IPS DF 6.9 (cell line): ENCODE data around the gene TRDMT1.

Experiments used
- DNase-seq: peaks from one replicate; pipeline ENCODE4 v3.0.0-alpha.2; 2013; ENCODE audit warnings: low read depth, low spot score
- H3K27ac ChIP-seq: one replicate; pipeline ENCODE4 v1.5.1; 2013; ENCODE audit warnings: low read length, control low read depth
- H3K27me3 ChIP-seq: 2 replicates; pipeline ENCODE4 v1.6.1; 2013; ENCODE audit warnings: mild to moderate bottlenecking, low read length; ENCODE audit not compliant: control insufficient read depth, insufficient read depth
- H3K36me3 ChIP-seq: 2 replicates; pipeline ENCODE4 v1.6.1; 2013; ENCODE audit warnings: low read length; ENCODE audit not compliant: control insufficient read depth, insufficient read depth
- H3K4me1 ChIP-seq: 2 replicates; pipeline ENCODE4 v1.6.1; 2013; ENCODE audit warnings: low read length; ENCODE audit not compliant: control insufficient read depth, insufficient read depth
- H3K4me3 ChIP-seq: 2 replicates; pipeline ENCODE4 v1.5.1; 2013; ENCODE audit warnings: mild to moderate bottlenecking, low read length
- H3K9me3 ChIP-seq: 2 replicates; pipeline ENCODE4 v1.6.1; 2013; ENCODE audit warnings: low read length, inconsistent platforms; ENCODE audit not compliant: control insufficient read depth, insufficient read depth
- WGBS: extraction: QIAGEN DNeasy Blood & Tissue Kit; methylation state at CpG from one replicate; pipeline ENCODE4 v1.1.7; 2013; ENCODE audit warnings: mixed read lengths, missing lambda C conversion rate; ENCODE audit not compliant: insufficient read length, insufficient coverage; 5-methylcytosine and 5-hydroxymethylcytosine counted together

Gene TRDMT1

GRCh38 chr10:17141504-17142229 is 59.8 kb downstream of the TRDMT1 start:
- Histone ChIP-seq H3K27me3 (no peaks in the 10 kb centered on the region), H3K27ac (no peak overlapping the region), H3K36me3 (no peaks in the 10 kb centered on the region), H3K4me1 (no peaks in the 10 kb centered on the region), H3K4me3 (no peak overlapping the region), H3K9me3 (no peaks in the 10 kb centered on the region)
- no peak for DNase-seq
- WGBS = no CpG with 5 or more reads among the region's 1 CpG

GRCh38 chr10:17140386-17140761 is 61.1 kb downstream of the TRDMT1 start:
- no peaks in the 10 kb centered on the region for H3K27me3 ChIP-seq
- no peak overlapping the region for H3K4me3 ChIP-seq
- H3K36me3 ChIP-seq = no peaks in the 10 kb centered on the region
- H3K9me3 ChIP-seq = no peaks in the 10 kb centered on the region
- H3K27ac ChIP-seq = no peak overlapping the region
- no peak for DNase-seq
- no peaks in the 10 kb centered on the region for H3K4me1 ChIP-seq

GRCh38 chr10:17138460-17139042 is 62.9 kb downstream of the TRDMT1 start:
- DNase-seq = no peak
- no CpG with 5 or more reads among the region's 5 CpGs for WGBS
- H3K4me1 ChIP-seq = peaks cover under 1% of the 10 kb centered on the region; the same call in 1 of the 2 replicates
- H3K27me3 ChIP-seq = no peaks in the 10 kb centered on the region
- no peak overlapping the region for H3K4me3 ChIP-seq
- H3K27ac ChIP-seq = no peak overlapping the region
- H3K36me3 ChIP-seq = no peaks in the 10 kb centered on the region
- H3K9me3 ChIP-seq = no peaks in the 10 kb centered on the region

GRCh38 chr10:17134737-17135260 is 66.7 kb downstream of the TRDMT1 start:
- Histone ChIP-seq H3K9me3 (no peaks in the 10 kb centered on the region), H3K36me3 (no peaks in the 10 kb centered on the region), H3K4me1 (peaks cover 1% of the 10 kb centered on the region; the same call in 1 of the 2 replicates), H3K27ac (no peak overlapping the region), H3K27me3 (no peaks in the 10 kb centered on the region), H3K4me3 (no peak overlapping the region)
- DNase-seq = no peak

GRCh38 chr10:17134282-17134681 is 67.2 kb downstream of the TRDMT1 start:
- H3K9me3 ChIP-seq = no peaks in the 10 kb centered on the region
- H3K4me3 ChIP-seq = no peak overlapping the region
- no peaks in the 10 kb centered on the region for H3K36me3 ChIP-seq
- H3K27ac ChIP-seq = no peak overlapping the region
- no peaks in the 10 kb centered on the region for H3K27me3 ChIP-seq
- H3K4me1 ChIP-seq = peaks cover 1% of the 10 kb centered on the region; the same call in 1 of the 2 replicates
- DNase-seq = no peak
- WGBS = no CpG with 5 or more reads among the region's 2 CpGs

GRCh38 chr10:17129741-17130140 is 71.7 kb downstream of the TRDMT1 start, which contains the start of gene CUBN:
CUBN (minus strand) TSS chr10:17129811; CDS start chr10:17129765, 46 bp downstream.
- WGBS = no CpG with 5 or more reads among the region's 1 CpG

GRCh38 chr10:17128261-17128660 is 73.2 kb downstream of the TRDMT1 start:
- Histone ChIP-seq H3K4me1 (no peaks in the 10 kb centered on the region), H3K9me3 (no peaks in the 10 kb centered on the region), H3K4me3 (no peak overlapping the region), H3K36me3 (no peaks in the 10 kb centered on the region), H3K27me3 (no peaks in the 10 kb centered on the region), H3K27ac (no peak overlapping the region)
- WGBS = no CpG with 5 or more reads among the region's 3 CpGs
- DNase-seq = no peak

More at GRCh38 chr10:17129741-17130140, 71.7 kb downstream of the TRDMT1 start, which contains the start of gene CUBN:
- DNase-seq = no peak
- Histone ChIP-seq H3K27me3 (no peaks in the 10 kb centered on the region), H3K4me1 (peaks cover 1% of the 10 kb centered on the region; the same call in 1 of the 2 replicates), H3K36me3 (no peaks in the 10 kb centered on the region), H3K4me3 (no peak within 1 kb of the TSS), H3K9me3 (no peaks in the 10 kb centered on the region), H3K27ac (no peak within 1 kb of the TSS)

GRCh38 chr10:17126327-17126726 is 75.1 kb downstream of the TRDMT1 start:
- no peak for DNase-seq
- Histone ChIP-seq H3K4me3 (no peak overlapping the region), H3K36me3 (no peaks in the 10 kb centered on the region), H3K27ac (no peak overlapping the region), H3K9me3 (no peaks in the 10 kb centered on the region), H3K27me3 (no peaks in the 10 kb centered on the region), H3K4me1 (no peaks in the 10 kb centered on the region)
- no CpG with 5 or more reads among the region's 5 CpGs for WGBS

- WGBS = no CpG with 5 or more reads among the region's 5 CpGs
- H3K4me1 ChIP-seq = no peaks in the 10 kb centered on the region
- no peaks in the 10 kb centered on the region for H3K27me3 ChIP-seq
- no peak overlapping the region for H3K4me3 ChIP-seq
- no peaks in the 10 kb centered on the region for H3K36me3 ChIP-seq
- no peak overlapping the region for H3K27ac ChIP-seq
- H3K9me3 ChIP-seq = no peaks in the 10 kb centered on the region
- DNase-seq = no peak
Observed at GRCh38 chr10:17125206-17125893, 76.1 kb downstream of the TRDMT1 start.

- Histone ChIP-seq H3K4me3 (no peak overlapping the region), H3K27ac (no peak overlapping the region), H3K4me1 (no peaks in the 10 kb centered on the region), H3K27me3 (no peaks in the 10 kb centered on the region), H3K36me3 (no peaks in the 10 kb centered on the region), H3K9me3 (no peaks in the 10 kb centered on the region)
- no peak for DNase-seq
- no CpG with 5 or more reads among the region's 3 CpGs for WGBS
Observed at GRCh38 chr10:17123961-17124360, 77.5 kb downstream of the TRDMT1 start.
